Inflammatory macrophage treated with lipopolysaccharide for 1 hour (primary cell): ENCODE data around the gene KIFC1.
"Not testable (repeated sequence)": the region's sequence is repeated elsewhere in the genome, so short reads cannot be mapped to it uniquely, and the experiment has no call there.

Source experiments
- DNase-seq, 2 donors: peaks; one replicate each; pipeline ENCODE4 v3.0.0-alpha.2; 2020 to 2022

Gene KIFC1, protein sequence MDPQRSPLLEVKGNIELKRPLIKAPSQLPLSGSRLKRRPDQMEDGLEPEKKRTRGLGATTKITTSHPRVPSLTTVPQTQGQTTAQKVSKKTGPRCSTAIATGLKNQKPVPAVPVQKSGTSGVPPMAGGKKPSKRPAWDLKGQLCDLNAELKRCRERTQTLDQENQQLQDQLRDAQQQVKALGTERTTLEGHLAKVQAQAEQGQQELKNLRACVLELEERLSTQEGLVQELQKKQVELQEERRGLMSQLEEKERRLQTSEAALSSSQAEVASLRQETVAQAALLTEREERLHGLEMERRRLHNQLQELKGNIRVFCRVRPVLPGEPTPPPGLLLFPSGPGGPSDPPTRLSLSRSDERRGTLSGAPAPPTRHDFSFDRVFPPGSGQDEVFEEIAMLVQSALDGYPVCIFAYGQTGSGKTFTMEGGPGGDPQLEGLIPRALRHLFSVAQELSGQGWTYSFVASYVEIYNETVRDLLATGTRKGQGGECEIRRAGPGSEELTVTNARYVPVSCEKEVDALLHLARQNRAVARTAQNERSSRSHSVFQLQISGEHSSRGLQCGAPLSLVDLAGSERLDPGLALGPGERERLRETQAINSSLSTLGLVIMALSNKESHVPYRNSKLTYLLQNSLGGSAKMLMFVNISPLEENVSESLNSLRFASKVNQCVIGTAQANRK

DNA sequence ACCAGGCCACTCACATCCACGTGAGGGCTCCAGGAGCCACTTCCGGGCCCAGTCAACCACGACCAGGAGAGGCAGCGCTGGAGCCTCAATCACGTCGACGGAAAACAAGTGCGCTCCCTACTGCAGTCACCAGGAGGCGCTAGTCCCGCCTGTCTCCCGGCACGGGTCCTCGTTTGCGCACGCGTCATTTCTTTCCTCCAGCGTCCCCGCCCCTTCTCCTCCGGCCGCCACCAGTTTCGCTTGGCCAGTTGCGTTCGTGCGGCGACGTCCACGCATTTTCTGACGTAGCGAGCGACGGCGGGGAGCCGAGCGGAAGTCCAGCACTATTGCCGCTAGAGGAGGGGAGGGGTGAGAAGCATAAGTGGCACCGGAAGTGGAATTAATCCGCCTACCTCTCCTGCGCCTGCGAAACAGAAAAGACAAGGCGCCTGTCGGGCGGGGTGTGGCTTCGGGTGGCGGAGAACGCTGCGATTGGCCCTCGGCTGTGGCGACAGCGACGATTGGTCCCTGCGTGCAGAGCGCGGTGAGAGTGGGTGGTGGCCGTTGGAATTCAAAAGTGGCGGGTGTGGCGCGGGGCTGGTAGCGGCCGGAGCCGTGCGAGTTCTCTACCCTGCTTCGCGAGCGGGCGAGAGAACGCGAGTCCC, at the start of gene KIFC1:
KIFC1 (plus strand) TSS at position 546 of the 644 bp plus-strand sequence. CDS start 163 bp downstream, outside the sequence.
- peak; percentile 100 for DNase-seq

DNA sequence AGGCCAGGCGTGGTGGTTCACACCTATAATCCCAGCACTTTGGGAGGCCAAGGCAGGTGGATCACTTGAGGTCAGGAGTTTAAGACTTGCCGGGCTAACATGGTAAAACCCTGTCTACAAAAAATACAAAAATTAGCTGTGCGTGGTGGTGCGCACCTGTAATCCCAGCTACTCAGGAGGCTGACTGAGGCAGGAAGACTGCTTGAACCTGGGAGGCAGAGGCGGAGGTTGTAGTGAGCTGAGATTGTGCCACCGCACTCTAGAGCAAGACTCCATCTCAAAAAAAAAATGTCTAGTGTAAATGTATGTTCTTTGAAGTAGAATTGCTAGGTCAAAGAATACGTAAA, 48.0 kb upstream of the KIFC1 start:
- DNase-seq = not testable (repeated sequence)

DNA sequence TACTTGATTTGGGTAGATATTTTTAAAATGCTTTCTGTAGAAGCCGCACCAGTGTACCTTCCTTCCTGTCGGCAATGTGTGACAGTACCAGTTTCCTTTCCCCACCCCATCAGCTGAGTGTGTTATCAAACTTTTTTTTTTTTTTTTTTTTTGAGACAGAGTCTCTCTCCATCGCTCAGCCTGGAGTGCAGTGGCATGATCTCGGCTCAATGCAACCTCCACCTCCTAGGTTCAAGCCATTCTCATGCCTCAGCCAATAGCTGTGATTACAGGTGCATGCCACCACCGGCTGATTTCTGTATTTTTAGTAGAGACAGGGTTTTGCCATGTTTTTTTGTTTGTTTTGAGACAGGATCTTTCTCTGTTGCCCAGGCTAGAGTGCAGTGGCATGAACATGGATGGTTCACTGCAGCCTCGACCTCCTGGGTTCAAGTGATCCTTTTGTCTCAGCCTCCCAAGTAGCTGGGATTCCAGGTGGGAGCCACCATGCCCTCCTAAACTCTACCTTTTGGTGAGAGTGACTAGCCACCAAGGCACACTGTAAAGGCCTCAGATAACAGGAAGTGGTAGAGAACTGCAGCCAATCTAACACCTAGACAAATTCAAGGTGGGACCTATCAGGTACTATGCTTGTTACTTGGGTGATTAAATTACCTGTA, 47.5 kb upstream of the KIFC1 start:
- DNase-seq = no peak

DNA sequence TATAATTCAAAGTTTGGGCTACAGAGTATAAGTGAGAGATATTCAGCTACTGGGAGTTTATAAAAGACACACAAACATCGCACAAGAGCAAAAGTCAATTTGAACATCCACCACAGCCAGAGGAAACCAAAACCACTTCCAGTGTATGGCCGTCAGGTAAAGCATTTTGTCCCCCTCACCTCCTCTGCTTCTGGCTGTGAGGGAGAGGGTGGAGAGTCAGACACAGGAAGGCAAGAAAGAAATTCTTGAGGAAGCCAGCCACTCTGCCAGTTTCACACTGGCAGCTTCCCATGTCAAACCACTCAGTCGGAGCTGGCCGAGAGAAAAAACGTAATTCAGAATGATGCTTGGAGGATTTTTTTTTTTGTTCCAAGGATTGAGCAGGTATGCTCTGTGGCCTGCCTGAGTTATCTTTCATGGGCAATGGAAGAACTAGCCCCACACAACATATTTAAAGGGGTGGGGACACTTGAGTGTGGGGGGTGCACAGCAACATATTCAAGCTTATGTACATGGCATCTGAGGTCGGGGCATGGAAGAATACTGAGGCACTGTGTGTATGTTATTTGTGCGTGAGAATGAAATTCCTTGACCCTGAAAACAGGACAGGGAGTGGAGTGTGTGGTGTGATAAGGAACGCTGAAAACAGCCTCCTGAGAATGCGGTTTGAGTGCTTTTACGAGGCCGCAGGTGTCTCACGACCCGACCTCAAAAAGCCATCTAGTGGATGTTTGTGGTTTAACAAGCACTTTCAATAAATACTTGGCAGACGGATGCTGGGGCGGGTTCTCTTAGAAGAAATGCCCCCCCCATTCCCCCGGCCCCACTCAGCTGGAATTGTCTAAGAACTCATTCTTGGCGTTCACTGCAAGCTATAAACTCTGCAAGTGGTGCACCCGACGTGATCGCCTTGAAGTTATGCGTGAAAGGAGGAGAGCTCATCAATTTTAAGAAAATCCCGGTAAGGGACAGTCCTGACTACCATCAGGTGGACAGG, 46.6 kb upstream of the KIFC1 start:
- DNase-seq = peak; percentile 54 to 77

DNA sequence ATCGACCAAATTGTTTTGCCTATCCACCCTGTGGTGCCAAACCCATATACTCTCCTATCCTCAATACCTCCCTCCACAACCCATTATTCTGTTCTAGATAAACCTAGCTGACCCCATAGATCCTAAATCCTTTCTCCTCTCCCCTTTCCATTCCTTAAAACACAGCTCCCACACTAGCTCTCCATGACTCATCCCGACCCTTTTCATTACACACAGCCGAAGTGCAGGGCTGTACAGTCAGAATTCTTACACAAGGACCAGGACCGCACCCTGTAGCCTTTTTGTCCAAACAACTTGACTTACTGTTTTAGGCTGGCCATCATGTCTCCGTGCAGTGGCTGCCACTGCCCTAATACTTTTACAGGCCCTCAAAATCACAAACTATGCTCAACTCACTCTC, 44.7 kb upstream of the KIFC1 start:
- not testable (repeated sequence) for DNase-seq

DNA sequence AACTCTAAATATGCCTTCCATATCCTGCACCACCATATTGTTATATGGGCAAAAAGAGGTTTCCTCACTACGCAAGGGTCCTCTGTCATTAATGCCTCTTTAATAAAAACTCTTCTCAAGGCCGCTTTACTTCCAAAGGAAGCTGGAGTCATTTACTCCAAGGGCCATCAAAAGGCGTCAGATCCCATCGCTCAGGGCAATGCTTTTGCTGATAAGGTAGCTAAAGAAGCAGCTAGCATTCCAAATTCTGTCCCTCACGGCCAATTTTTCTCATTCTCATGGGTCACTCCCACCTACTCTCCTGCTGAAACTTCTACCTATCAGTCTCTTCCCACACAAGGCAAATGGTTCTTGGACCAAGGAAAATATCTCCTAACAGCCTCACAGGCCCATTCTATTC, 43.8 kb upstream of the KIFC1 start:
- DNase-seq = no peak

DNA sequence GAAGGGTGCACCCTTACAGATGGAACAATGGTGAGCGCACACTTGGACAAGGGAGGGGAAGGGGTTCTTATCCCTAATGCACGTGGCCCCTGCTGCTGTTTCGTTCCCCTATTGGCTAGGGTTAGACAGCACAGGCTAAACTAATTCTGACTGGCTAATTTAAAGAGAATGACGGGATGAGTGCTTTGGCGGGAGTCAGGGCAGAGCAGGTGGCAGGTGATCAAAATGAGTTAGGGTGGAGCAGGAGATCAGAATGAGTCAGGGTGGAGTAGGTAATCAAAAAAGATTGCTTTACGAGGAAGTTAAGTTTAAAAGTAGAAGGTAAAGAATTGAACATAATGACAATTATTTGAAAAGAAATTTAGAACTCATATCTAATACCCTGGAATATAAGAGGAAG, 35.8 kb upstream of the KIFC1 start:
- not testable (repeated sequence) for DNase-seq

DNA sequence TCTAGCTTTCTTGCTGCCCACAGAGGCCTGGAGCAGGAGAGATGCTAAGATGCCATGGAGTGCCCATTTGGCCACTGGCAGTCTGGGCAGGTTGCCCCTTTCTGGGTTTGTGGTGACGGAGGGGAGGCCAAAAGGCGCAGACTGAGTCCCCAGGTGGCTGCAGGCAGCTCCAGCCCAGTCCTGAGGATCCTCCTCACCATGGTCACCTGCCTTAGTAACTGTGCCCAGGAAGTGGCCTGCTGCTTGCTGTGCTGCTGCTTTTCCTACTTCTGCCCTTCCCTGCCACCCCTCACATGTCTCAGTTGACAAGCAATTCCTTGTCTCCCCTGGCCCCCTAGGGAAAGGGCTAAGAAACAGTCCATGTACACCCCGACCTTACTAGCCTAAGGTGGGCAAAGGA, 35.3 kb upstream of the KIFC1 start:
- DNase-seq = no peak

DNA sequence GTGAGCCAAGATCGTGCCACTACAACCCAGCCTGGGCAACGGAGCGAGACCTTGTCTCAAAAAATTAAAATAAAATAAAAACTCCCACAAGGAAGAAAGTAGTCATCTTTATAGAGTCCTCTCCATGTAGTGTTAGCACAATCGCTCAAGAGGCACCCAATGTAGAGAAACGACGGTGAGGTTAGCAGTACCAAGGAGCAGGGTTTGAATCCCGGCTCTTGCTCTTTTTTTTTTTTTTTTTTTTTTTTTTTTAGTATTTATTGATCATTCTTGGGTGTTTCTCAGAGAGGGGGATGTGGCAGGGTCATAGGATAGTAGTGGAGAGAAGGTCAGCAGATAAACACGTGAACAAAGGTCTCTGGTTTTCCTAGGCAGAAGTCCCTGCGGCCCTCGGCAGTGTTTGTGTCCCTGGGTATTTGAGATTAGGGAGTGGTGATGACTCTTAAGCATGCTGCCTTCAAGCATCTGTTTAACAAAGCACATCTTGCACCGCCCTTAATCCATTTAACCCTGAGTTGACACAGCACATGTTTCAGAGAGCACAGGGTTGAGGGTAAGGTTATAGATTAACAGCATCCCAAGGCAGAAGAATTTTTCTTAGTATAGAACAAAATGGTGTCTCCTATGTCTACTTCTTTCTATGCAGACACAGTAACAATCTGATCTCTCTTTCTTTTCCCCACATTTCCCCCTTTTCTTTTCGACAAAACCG, 34.3 kb upstream of the KIFC1 start:
- not testable (repeated sequence) for DNase-seq

DNA sequence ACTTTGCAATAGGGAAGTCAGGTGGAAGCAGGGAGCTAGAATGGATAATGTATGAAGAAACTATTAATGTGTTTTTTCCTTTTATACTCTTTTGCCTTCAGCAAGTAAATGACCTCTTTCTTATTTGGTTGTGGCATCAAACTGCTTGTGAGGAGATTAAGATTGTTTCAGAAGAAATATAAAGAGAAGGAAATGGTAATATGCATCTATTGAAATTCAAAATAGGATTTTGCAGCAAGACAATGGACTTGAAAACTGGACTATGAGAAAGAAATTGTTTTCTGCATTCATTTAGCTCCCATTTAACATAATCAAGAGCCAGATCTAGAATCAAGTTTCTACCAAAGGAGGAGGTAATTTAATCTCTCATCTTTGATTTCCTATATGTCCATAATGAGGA, 32.3 kb upstream of the KIFC1 start:
- no peak for DNase-seq

DNA sequence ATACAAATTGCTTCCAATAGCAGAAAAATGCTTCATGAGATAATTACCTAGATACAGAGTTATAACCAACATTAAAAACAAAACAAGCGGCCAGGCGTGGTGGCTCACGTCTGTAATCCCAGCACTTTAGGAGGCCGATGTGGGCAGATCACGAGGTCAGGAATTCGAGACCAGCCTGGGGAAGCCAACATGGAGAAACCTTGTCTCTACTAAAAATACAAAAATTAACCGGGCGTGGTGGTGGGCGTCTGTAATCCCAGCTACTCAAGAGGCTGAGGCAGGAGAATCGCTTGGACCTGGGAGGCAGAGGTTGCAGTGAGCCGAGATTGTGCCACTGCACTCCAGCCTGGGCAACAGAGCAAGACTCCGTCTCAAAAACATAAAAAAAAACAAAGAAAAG, 28.1 kb upstream of the KIFC1 start:
- DNase-seq = not testable (repeated sequence)

DNA sequence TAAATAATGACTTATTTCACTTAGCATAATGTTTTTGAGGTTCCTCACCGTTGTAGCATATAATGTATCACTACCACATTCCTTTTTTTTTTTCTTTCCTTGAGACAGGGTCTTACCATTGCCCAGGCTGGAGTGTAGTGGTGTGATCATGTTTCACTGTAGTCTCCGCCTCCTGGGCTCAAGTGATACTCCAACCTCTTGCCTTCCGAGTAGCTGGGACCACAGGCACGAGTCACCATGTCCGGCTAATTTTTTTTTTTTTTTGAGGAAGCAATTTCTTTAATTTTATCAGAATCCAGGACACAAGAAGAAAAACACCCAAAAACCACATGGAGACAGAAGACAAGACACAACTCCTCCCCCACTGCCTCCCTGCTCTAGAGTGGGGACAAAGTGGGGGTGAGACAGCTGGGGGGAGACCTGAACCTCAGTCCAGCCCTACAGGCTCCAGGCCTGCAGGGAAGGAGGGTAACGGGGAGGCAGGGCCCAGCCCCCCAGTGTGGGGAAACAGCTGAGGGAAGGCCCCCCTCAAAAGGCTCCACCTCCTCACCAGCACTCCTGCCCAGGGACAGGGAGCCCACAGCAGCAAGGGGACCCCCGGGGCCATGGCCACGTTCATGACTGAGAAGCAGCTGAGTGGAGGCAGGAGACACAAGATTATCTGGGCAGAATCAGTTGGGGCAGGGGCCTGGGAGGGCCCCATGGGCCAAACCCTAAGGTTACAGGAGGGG, 27.0 kb upstream of the KIFC1 start:
- DNase-seq = peak in 1 of 2 donors; percentile 22

DNA sequence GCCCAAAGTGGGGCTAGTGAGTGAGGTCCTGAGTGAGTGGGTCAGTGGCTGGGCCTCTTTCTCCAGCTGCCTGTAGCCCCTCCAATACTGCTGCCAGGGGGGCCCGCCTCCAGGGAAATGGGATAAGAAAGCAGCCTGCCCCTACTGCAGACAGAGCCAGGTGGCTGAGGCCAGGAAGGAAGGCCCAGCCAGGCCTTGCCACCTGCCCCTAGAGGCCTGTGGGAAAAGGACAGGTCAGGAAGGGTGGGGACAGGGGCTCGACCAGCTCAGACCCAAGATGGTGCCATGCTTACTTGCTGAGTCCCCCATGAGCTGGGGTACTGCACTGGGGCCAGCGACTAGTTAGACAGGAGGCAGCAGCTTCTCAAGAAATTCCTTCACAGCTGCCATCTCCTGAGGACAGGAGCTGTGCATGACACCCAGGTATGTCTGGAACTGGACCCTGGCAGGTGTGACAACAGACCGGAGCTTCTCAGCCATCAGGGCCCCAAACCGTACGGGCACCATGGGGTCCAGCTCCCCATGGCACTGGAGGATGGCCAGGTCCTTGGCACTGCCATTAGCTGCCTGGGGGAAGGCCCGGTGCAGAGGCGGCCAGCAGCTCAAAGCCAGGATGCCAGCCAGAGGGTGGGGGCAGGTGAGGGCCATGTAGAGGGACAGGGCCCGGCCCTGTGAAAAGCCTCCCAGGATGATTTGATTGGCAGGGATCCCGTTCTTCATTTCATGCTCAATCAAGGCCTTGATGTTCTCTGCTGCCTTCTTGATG, 26.2 kb upstream of the KIFC1 start:
- not testable (repeated sequence) for DNase-seq

DNA sequence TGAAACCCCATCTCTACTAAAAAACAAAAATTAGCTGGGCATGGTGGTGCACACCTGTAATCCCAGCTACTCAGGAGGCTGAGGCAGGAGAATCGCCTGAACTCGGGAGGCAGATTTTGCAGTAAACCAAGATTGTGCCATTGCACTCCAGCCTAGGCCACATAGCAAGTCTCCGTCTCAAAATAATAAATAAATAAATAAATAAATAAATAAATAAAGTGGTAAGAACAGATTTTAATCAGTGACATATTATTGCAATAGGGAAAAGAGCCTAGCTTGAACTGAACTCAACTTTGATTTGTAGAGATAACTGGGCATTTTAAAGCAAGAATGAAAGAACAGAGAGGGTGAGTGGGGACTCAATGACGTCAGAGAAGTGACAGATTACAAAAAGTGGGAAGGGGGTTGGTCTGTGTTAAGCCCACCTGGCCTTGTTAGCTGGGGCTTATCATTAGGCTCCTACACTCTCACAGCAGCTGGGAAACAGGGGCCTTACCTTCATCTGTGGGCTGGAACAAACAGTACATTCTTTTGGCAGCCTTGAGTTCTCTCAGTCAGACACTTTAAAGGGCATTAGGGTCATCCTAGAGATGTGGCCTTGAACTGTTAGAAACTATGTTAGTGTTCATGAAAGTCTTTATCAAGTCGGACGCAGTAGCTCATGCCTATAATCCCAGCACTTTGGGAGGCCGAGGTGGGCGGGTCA, 24.5 kb upstream of the KIFC1 start:
- DNase-seq = no peak

DNA sequence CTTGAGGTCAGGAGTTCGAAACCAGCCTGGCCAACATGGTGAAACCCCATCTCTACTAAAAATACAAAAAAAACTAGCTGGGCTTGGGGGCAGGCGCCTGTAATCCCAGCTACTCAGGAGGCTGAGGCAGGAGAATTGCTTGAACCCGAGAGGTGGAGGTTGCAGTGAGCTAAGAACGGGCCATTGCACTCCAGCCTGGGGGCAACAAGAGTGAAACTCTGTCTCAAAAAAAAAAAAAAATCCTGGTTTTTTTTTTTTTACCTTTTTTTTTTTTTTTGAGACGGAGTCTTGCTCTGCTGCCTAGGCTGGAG, 24.0 kb upstream of the KIFC1 start:
- DNase-seq = not testable (repeated sequence)

DNA sequence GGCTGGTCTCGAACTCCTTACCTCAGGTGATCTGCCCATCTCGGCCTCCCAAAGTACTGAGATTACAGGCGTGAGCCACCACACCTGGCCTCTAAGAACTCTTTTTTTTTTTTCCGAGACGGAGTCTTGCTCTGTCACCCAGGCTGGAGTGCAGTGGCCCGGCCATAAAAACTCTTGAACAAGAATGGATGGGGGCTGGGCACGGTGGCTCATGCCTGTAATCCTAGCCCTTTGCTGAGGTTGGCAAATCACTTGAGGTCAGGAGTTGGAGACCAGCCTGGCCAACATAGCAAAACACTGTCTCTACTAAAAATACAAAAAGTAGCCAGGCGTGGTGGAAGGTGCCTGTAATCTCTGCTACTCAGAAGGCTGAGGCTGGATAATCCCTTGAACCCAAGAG, 19.7 kb upstream of the KIFC1 start:
- not testable (repeated sequence) for DNase-seq

DNA sequence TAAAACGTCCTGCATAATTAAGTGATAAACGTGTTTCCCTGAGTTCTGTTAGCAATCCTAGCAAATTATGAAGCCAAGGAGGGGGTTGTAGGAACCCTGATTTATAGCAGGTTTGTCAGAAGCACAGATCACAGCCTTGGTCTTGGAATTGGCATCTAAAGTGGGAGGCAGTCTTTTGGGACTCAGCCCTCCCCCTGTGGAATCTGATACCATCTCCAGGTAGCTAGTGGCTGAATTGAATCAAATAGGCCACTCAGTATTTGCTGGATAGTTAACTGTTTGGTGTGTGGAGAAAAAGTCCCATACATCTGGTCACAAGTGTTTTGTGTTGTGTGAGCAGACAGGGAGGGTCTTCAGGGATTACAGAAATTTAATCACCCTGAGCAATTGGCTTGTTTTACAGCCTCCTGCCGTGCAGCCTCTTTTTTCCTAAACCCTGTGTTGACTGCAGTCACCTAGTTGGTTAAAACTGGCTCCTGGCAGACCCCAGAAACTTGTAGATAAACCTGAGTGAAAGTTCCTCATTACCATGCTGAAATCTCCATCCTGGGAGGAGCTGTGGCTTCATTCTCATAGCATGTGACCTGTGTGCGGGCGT, 19.0 kb upstream of the KIFC1 start:
- DNase-seq = no peak

DNA sequence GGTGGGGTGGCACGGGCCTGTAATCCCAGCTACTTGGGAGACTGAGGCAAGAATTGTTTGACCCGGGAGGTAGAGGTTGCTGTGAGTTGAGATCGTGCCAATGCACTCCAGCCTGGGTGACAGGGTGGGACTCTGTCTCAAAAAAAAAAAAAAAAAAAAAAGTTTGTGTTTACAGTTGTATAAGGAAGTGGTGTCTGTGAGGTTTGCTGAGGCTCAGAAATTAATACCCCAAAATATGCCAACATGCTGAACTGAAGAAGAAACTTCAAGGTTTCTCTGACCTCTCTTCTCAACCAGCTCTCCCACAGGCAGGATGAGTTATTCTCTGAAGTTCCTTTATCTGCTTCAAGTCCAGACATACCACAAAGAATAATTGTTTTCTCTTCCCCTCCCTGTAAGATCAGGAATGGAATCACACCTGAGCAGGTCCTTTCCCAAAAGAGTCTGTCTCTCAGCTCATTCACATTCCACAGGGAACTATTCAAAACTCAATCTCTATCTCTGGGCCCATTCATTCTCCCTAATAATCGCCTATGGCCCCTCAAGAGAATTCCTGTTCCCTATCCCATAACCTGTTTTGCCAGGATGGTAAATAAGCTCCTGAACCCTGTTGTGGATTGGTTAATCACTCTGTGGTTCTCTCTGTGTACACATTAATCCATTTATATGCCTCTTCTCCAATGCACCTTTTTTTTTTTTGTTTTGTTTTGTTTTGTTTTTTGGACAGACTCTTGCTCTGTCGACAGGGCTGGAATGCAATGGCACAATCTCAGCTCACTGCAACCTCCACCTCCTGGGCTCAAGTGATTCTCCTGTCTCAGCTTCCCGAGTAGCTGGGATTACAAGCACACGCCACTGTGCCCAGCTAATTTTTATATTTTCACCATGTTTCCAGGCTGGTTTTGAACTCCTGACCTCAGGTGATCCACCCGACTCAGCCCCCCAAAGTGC, 17.4 kb upstream of the KIFC1 start:
- DNase-seq = no peak
